ENCODE data around the gene DPP7. TPM values are rescaled to one million over a fixed set of nuclear protein-coding genes. Genes with fewer than 3 reads are reported as not detected.

The DPP7 gene
- total and polyA plus RNA-seq, 11 donors, result 96.6 to 260 (median 119) TPM

DNA sequence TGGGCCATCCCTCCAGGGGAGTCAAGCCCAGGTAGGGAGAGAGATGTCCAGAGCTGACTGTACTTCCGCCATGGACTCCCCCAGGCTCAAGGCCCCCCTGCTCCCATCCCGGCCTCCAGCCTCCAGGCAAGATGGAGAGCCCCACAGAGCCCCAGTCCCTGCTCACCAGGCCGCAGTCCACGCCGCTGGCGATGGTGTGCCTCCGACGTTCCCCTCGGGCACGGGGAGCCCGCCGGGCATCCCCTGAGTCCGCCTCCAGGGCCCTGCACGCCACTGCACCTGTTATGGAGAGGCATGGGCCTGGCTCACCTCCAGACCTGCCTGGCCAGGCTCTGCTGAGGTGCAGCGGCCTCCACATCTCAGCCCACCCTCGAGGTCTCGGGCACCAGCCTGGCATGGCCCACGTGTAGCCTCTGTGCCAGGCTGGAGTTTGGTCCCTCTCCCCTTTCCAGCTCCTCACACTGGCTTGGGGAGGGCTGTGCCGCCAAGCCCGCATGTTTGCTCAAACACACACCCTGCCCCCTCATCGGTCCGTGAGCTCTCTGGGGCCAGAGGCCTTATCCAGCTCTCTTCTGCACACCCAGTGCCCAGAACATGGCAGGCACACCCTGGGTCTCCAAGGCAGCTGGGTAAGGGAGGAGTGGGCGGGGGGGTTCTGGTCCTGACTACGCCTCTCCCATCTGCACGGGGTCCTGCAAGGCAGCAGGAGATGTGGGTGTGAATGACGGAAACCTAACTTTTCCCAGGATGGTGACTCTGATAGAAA, 48.3 kb downstream of the DPP7 start:
- no peaks in the 10 kb centered on the region for H3K36me3 ChIP-seq
- 91 to 98% (median 94%) methylated on average over 16 to 26 of the region's 26 CpGs for WGBS, 4 donors

DNA sequence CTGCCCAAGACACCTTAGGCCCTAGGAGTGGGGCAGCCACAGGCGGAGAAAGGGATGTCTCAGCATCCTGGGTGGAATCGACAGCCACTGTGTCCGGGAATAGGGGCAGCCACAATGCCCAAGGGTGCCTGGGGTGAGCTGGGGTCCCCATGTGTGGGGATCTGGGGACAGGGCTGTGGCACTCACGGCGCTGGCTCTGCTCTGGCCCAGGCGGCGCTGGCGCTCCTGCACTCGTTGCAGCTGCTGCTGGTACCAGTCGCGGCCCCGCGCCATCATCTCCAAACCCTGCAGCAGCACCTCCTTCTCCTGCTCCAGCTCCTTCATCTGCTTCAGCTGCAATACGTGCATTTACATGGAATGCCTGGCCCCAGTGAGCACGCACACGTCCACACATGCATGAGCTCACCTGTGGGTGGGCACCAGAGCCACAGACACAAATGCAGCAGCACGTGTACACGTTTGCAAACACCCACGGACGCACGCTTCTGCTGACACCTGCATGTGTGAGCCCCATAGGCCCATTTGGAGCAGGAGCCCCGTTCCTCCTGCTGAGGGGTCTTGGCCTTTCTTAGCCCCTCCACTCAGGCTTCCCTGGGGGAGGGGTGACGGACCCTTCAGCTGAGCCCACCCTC, 49.1 kb downstream of the DPP7 start:
- no peaks in the 10 kb centered on the region for H3K36me3 ChIP-seq
- H3K4me1 ChIP-seq, result peaks cover 0 to 21% (median 4%) of the 10 kb centered on the region in 12 donors
- 94 to 96% (median 95%) methylated on average over 18 to 23 of the region's 23 CpGs for WGBS, 4 donors
- TF ChIP-seq, protein P1, sequence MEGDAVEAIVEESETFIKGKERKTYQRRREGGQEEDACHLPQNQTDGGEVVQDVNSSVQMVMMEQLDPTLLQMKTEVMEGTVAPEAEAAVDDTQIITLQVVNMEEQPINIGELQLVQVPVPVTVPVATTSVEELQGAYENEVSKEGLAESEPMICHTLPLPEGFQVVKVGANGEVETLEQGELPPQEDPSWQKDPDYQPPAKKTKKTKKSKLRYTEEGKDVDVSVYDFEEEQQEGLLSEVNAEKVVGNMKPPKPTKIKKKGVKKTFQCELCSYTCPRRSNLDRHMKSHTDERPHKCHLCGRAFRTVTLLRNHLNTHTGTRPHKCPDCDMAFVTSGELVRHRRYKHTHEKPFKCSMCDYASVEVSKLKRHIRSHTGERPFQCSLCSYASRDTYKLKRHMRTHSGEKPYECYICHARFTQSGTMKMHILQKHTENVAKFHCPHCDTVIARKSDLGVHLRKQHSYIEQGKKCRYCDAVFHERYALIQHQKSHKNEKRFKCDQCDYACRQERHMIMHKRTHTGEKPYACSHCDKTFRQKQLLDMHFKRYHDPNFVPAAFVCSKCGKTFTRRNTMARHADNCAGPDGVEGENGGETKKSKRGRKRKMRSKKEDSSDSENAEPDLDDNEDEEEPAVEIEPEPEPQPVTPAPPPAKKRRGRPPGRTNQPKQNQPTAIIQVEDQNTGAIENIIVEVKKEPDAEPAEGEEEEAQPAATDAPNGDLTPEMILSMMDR (IDR thresholded peaks at IDR 0.05), result no peak
- TF ChIP-seq POLR2A (IDR thresholded peaks at IDR 0.05), result no peak
- intact Hi-C loops (cut with DNase I), result loop anchor here in 4 of 10 donors (2.0 to 10.0 kb wide), 4 partner anchors 17 to 281 kb away; partner anchors contain the start of gene NPDC1 (in 1 of the 4)
- ATAC-seq (no peak), DNase-seq (no peak)
- no peak overlapping the region for H3K4me3 ChIP-seq
- H3K9me3 ChIP-seq, result no peaks in the 10 kb centered on the region
- peaks cover 0 to 14% (median 5%) of the 10 kb centered on the region in 9 donors for H3K27me3 ChIP-seq
- H3K27ac ChIP-seq, result no peak overlapping the region

More for the DNA sequence above, 48.3 kb downstream of the DPP7 start:
- Histone ChIP-seq H3K9me3 (no peaks in the 10 kb centered on the region), H3K4me1 (peaks cover 0 to 28% (median 11%) of the 10 kb centered on the region in 12 donors), H3K4me3 (no peak overlapping the region), H3K27ac (no peak overlapping the region), H3K27me3 (peaks cover 0 to 14% (median 5%) of the 10 kb centered on the region in 9 donors)
- no peak for ATAC-seq
- intact Hi-C loops (cut with DNase I), result loop anchor here in 4 of 10 donors (2.0 to 10.0 kb wide), 4 partner anchors 17 to 281 kb away; partner anchors contain the start of gene NPDC1 (in 1 of the 4)
- TF ChIP-seq, protein P1 (IDR thresholded peaks at IDR 0.05), result no peak
- TF ChIP-seq POLR2A (IDR thresholded peaks at IDR 0.05), result no peak
- DNase-seq, result no peak

DNA sequence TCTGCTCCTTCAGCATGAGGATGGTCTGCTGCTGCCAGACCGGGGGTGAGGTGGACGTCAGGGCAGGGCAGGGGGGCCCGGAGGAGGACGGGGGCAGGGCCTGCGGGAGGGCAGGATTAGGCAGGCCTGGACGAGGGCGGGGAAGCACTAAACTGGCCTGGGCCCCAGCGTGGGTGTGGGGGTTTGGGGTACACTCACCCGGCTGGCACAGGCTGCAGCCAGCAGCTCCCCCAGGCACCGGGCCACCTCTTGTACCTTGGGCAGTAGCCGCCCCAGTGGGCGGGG, 49.7 kb downstream of the DPP7 start:
- ATAC-seq (no peak), DNase-seq (no peak)
- TF ChIP-seq POLR2A (IDR thresholded peaks at IDR 0.05), result no peak
- TF ChIP-seq, protein P1 (IDR thresholded peaks at IDR 0.05), result no peak
- Histone ChIP-seq H3K4me3 (no peak overlapping the region), H3K4me1 (peaks cover 0 to 15% (median 4%) of the 10 kb centered on the region in 12 donors), H3K9me3 (no peaks in the 10 kb centered on the region), H3K27ac (no peak overlapping the region), H3K36me3 (no peaks in the 10 kb centered on the region), H3K27me3 (peaks cover 0 to 14% (median 5%) of the 10 kb centered on the region in 9 donors)
- 84 to 93% (median 92%) methylated on average over 8 to 12 of the region's 12 CpGs for WGBS, 4 donors
- intact Hi-C loops (cut with DNase I), result loop anchor here in 6 of 10 donors (1.0 to 10.0 kb wide), 5 partner anchors 16 to 280 kb away; partner anchors contain the start of gene NPDC1 (in 4 of the 6)
